GM12878 (cell line): Measurements from ENCODE around the gene KMT2E. TPM values are rescaled to one million over a fixed set of nuclear protein-coding genes. Genes with fewer than 3 reads are reported as not detected.

ENCODE experiments used
- ATAC-seq: fragments of 200-7000 bp; cut with Tn5 transposase; 3 replicates; pipeline ENCODE4 v1.9.1; 2020; ENCODE audit warnings: mild to moderate bottlenecking, moderate library complexity
- BruUV-seq: library from RNA; stranded (reverse); fragments of 400-500 nt; replicated peaks from 2 replicates; lab custom pipeline; 2021; lab: Mats Ljungman, UMichigan
- CTCF ChIA-PET: fragments of 300-600 bp; sonication (Branson Sonifier 250); formaldehyde crosslinking; extraction: SDS; loops from one replicate; lab custom pipeline; 2021; ENCODE audit warnings: inconsistent platforms; lab: Yijun Ruan, JAX
- POLR2A ChIA-PET: fragments of 350-600 bp; formaldehyde crosslinking; extraction: SDS; loops from one replicate; lab custom pipeline; 2021; ENCODE audit warnings: inconsistent platforms; lab: Charles Lee
- RAD21 ChIA-PET: fragments of 300-600 bp; sonication (Branson Sonifier 250); formaldehyde crosslinking; loops from one replicate; lab custom pipeline; 2023; ENCODE audit warnings: antibody characterized with exemption; ENCODE audit not compliant: unreplicated experiment; lab: Charles Lee
- SMC1A ChIA-PET: fragments of 300-600 bp; sonication (Branson Sonifier 250); formaldehyde crosslinking; loops from one replicate; lab custom pipeline; 2023; ENCODE audit not compliant: unreplicated experiment, uncharacterized antibody; lab: Charles Lee
- DNase-seq: peaks from one replicate; pipeline ENCODE4 v3.0.0-alpha.2; 2011; ENCODE audit warnings: low read depth, low spot score
- FAIRE-seq: peaks from 3 replicates; lab custom pipeline; 2011; peaks lifted over from hg19 to GRCh38; lab: Jason Lieb, UNC
- H2AFZ ChIP-seq: 2 replicates; pipeline ENCODE4 v1.6.0; 2011; ENCODE audit warnings: low read depth, low read length, control low read depth; ENCODE audit not compliant: control insufficient read depth
- H3K27ac ChIP-seq: 2 replicates; pipeline ENCODE4 v1.5.1; 2011; ENCODE audit warnings: control low read depth; ENCODE audit not compliant: control insufficient read depth, insufficient read depth
- H3K27me3 ChIP-seq, 2 experiments: replicated peaks in 1 of 2; 2 replicates each; pipeline versions ENCODE4 v1.6.0 to v1.6.1; 2011; ENCODE audit warnings: low read length in 1 of 2; ENCODE audit not compliant: control insufficient read depth in 2 of 2, insufficient read depth in 2 of 2
- H3K36me3 ChIP-seq, 2 experiments: 2 replicates each; pipeline ENCODE4 v1.5.1; 2011; ENCODE audit warnings: low read length in 1 of 2; ENCODE audit not compliant: control insufficient read depth in 2 of 2, insufficient read depth in 2 of 2
- H3K4me1 ChIP-seq: 2 replicates; pipeline ENCODE4 v1.6.1; 2011; ENCODE audit warnings: mild to moderate bottlenecking, low read length, moderate library complexity, mixed read lengths; ENCODE audit not compliant: control insufficient read depth, insufficient read depth
- H3K4me2 ChIP-seq: 2 replicates; pipeline ENCODE4 v1.6.0; 2011; ENCODE audit warnings: control low read depth; ENCODE audit not compliant: control insufficient read depth, insufficient read depth
- H3K4me3 ChIP-seq: fragments of 200-600 bp; sonication (generic); 2 replicates; pipeline ENCODE4 v1.5.1; 2016
- H3K79me2 ChIP-seq: 2 replicates; pipeline ENCODE4 v1.6.0; 2011; ENCODE audit warnings: low read length; ENCODE audit not compliant: control insufficient read depth, insufficient read depth
- H3K9ac ChIP-seq: 2 replicates; pipeline ENCODE4 v1.8.0; 2011; ENCODE audit warnings: low read length, control low read depth, mixed read lengths; ENCODE audit not compliant: control insufficient read depth, insufficient read depth
- H3K9me3 ChIP-seq: replicated peaks from 3 replicates; pipeline ENCODE4 v1.5.1; 2011; ENCODE audit warnings: mild to moderate bottlenecking, low read length; ENCODE audit not compliant: control insufficient read depth, insufficient read depth
- H4K20me1 ChIP-seq: 2 replicates; pipeline ENCODE4 v1.6.0; 2011; ENCODE audit not compliant: control insufficient read depth, insufficient read depth
- IKZF2 ChIP-seq, 2 experiments: fragments of 450-650 bp; IDR thresholded peaks; 2 replicates each; pipeline ENCODE4 v1.6.1; 2017; ENCODE audit warnings: mild to moderate bottlenecking in 2 of 2, moderate library complexity in 2 of 2
- MXI1 ChIP-seq: fragments of 150-350 bp; IDR thresholded peaks from 2 replicates; pipeline ENCODE4 v1.6.1; 2011; ENCODE audit warnings: low read depth, mild to moderate bottlenecking, inconsistent platforms, low read length, improper control_type of control experiment
- POLR2AphosphoS2 ChIP-seq: IDR thresholded peaks from 2 replicates; pipeline ENCODE4 v1.6.1; 2011; ENCODE audit warnings: low read depth, mild to moderate bottlenecking, low read length, improper control_type of control experiment, moderate library complexity
- ZZZ3 ChIP-seq: IDR thresholded peaks from 2 replicates; pipeline ENCODE4 v1.6.1; 2011; ENCODE audit warnings: low read depth; ENCODE audit not compliant: control insufficient read depth, insufficient read length
- WGBS: methylation state at CpG from one replicate; pipeline ENCODE4 v1.1.6; 2016; ENCODE audit warnings: low lambda C conversion rate; ENCODE audit not compliant: insufficient replicate concordance, insufficient coverage; ENCODE audit errors: missing lambda C conversion rate; 5-methylcytosine and 5-hydroxymethylcytosine counted together
- in situ Hi-C: fragments of 300-500 bp; cut with MboI; formaldehyde crosslinking; loops from 9 replicates; pipeline ENCODE4 v1.14.3; 2018; ENCODE audit warnings: mixed read lengths
- intact Hi-C: fragments of 100-400 bp; cut with micrococcal nuclease; formaldehyde crosslinking; loops from one replicate; pipeline ENCODE4 v1.14.2; 2022; ENCODE audit not compliant: unreplicated experiment
- polyA plus RNA-seq, 11 experiments: library from polyadenylated mRNA; depleted of rRNA in 4 of 11; unstranded in 6 of 11; stranded (reverse) in 5 of 11; fragments of >200 nt; fragmentation: Nextera tagmentation in 4 of 11; fragmentation: Illumina TruSeq in 1 of 11; extraction: Ambion mirVana in 4 of 11; extraction: Trizol in 1 of 11; gene quantifications; 1 replicate in 1 of 11; 2 replicates in 10 of 11; pipeline versions ENCODE4 v1.2.1 to v1.2.3, GENCODE V29; 2011 to 2016; ENCODE audit warnings: inconsistent platforms in 2 of 11, missing spikeins in 2 of 11, low read depth in 1 of 11
- total RNA-seq, 4 experiments: library from RNA; depleted of rRNA in 3 of 4; stranded (reverse); fragments of >200 nt in 3 of 4; fragmentation: Illumina TruSeq in 1 of 4; extraction: Trizol in 1 of 4; gene quantifications; 2 replicates each; pipeline versions ENCODE4 v1.2.1 to v1.2.3, GENCODE V29; 2013 to 2021

The KMT2E gene
- total and polyA plus RNA-seq, 10 of the 15 experiments (the other 5 are each of a cell fraction or from before 2014, with no cell fraction given) = 13.2 to 68.1 (median 34.1) TPM

GRCh38 chr7:105154084-105154483 is 140.1 kb downstream of the KMT2E start:
- Histone ChIP-seq H3K9ac (no peak overlapping the region), H2AFZ (no peak overlapping the region), H3K27ac (no peak overlapping the region), H4K20me1 (no peaks in the 10 kb centered on the region), H3K4me1 (no peaks in the 10 kb centered on the region), H3K27me3 (no peaks in the 10 kb centered on the region), H3K79me2 (no peaks in the 10 kb centered on the region), H3K36me3 (no peaks in the 10 kb centered on the region; a peak in 2 of 4 replicates), H3K4me2 (no peak overlapping the region), H3K9me3 (no peaks in the 10 kb centered on the region), H3K4me3 (no peak overlapping the region)
- ChIA-PET CTCF (interaction anchor here (1.0 to 1.9 kb wide), 6 partner anchors 11 to 379 kb away, joined by 3 to 18 read pairs (median 4); no protein-coding TSS in a partner anchor), POLR2A (interaction anchor here (1.2 kb wide), 2 partner anchors 9 to 126 kb away, joined by 3 read pairs; no protein-coding TSS in a partner anchor), SMC1A (interaction anchor here (0.8 to 2.3 kb wide), 14 partner anchors 9 to 310 kb away, joined by 3 to 25 read pairs (median 4); no protein-coding TSS in a partner anchor), RAD21 (interaction anchor here (0.7 to 1.7 kb wide), 10 partner anchors 10 to 332 kb away, joined by 3 to 8 read pairs (median 3); no protein-coding TSS in a partner anchor)
- FAIRE-seq (no peak), DNase-seq (no peak), ATAC-seq (no peak)
- in situ Hi-C loops (no loop called here), intact Hi-C loops (loop anchor here (5.0 kb wide), 1 partner anchor 183 kb away; no protein-coding TSS in a partner anchor)
- 74% methylated on average over 2 of the region's 2 CpGs for WGBS
- no peak for TF ChIP-seq ZZZ3
- TF ChIP-seq IKZF2 (IDR thresholded peaks at IDR 0.05) = no peak
- BruUV-seq = no TSS peak

GRCh38 chr7:105156731-105157130 is 142.7 kb downstream of the KMT2E start:
- no peaks in the 10 kb centered on the region for H3K79me2 ChIP-seq
- no peaks in the 10 kb centered on the region; a peak in 1 of 4 replicates for H3K36me3 ChIP-seq
- no TSS peak for BruUV-seq
- no peaks in the 10 kb centered on the region for H3K4me1 ChIP-seq
- ATAC-seq (no peak), FAIRE-seq (no peak), DNase-seq (no peak)
- WGBS = 98% methylated on average over 2 of the region's 2 CpGs
- H3K4me3 ChIP-seq = no peak overlapping the region
- no peaks in the 10 kb centered on the region for H4K20me1 ChIP-seq
- H2AFZ ChIP-seq = no peak overlapping the region
- ChIA-PET RAD21 (interaction anchor here (1.4 to 1.5 kb wide), 2 partner anchors 176 to 273 kb away, joined by 4 to 6 read pairs; no protein-coding TSS in a partner anchor), SMC1A (interaction anchor here (1.0 to 1.7 kb wide), 6 partner anchors 10 to 195 kb away, joined by 3 to 7 read pairs (median 5); no protein-coding TSS in a partner anchor)
- no peak overlapping the region for H3K27ac ChIP-seq
- no peak overlapping the region for H3K4me2 ChIP-seq
- H3K9me3 ChIP-seq = no peaks in the 10 kb centered on the region
- in situ Hi-C loops = no loop called here
- no peaks in the 10 kb centered on the region for H3K27me3 ChIP-seq
- no peak for TF ChIP-seq MXI1
- no peak for TF ChIP-seq POLR2AphosphoS2
- TF ChIP-seq, all 136 proteins: peak for 0
- intact Hi-C loops = loop anchor here (5.0 kb wide), 1 partner anchor 431 kb away; no protein-coding TSS in a partner anchor
- ChIA-PET POLR2A (interaction anchor here (1.0 to 1.1 kb wide), 3 partner anchors 54 to 232 kb away, joined by 3 to 4 read pairs (median 4); no protein-coding TSS in a partner anchor), CTCF (no interaction called here)
- H3K9ac ChIP-seq = no peak overlapping the region
